DMS53 treated with DMSO at 0.1 percent for 48 hours (cell line): ENCODE results near the gene G0S2.

Source experiments
- DNase-seq: peaks from one replicate; lab custom pipeline; 2025; ENCODE audit not compliant: unreplicated experiment; lab: John Stamatoyannopoulos, UW

Gene G0S2

DNA sequence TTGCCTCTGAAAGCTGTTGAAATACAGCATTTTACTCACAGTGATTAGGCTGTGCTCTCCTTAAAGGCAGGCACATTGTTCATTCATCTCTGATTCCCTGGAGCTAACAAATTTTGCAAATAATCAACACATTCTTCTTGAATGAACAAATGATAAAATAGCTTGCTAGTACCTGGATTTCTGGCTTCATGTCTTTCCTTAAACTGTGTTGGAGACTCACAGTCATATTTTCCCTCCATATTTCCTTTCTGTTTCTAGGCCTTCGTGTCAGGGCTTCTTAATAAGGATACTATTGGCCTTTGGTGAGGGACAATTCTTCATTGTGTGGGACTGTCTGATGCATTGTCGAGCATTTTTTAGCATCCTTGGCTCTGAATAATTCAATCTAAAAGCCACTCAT, 39.1 kb downstream of the G0S2 start:
- no peak for DNase-seq

- DNase-seq: no peak
These were observed 40.1 kb downstream of the G0S2 start for GRCh38 chr1:209715314-209715713.

GRCh38 chr1:209717818-209718217, 42.6 kb downstream of the G0S2 start:
- DNase-seq: no peak

- no peak for DNase-seq
These were observed 45.1 kb downstream of the G0S2 start for GRCh38 chr1:209720326-209720725.

- DNase-seq: no peak
These were observed 45.6 kb downstream of the G0S2 start for GRCh38 chr1:209720826-209721225.

DNA sequence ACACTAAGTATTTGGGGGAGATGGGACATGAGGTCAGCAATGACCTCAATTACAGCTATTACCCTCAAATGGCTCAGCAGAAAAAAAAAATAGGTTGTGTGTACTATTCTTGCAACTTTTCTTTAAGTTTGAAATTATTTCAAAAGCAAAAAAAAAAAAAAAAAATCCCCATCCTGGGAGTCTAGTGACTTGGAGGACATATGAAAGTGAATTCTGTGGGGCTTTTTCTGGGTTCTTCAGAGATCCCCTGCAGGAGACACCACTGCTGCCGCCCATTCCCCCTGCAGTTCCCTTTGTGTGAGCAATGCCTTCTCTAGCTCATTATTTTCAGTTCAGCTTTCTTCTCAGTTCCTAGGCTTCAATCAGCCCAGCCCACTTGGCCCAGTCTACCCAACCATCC, 46.1 kb downstream of the G0S2 start:
- DNase-seq: no peak

DNA sequence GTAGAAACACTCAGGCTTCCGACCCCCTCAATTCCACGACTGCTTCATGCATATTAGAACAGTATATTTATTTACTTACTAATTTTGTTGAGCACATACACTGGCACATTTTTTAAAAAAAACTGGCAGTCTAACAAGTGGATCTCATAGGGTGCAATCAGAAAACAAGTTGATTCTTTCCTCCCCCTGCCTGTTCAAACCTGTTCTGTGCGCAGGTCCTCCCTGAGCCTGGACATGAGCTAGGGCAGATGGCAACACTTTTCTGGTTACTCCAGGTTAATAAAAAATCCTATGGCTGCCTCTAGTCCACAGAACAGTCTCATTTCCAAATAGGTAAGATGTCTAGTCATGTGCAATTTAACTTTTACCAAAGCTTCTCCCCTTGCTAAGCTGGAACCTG, 48.1 kb downstream of the G0S2 start:
- no peak for DNase-seq

DNA sequence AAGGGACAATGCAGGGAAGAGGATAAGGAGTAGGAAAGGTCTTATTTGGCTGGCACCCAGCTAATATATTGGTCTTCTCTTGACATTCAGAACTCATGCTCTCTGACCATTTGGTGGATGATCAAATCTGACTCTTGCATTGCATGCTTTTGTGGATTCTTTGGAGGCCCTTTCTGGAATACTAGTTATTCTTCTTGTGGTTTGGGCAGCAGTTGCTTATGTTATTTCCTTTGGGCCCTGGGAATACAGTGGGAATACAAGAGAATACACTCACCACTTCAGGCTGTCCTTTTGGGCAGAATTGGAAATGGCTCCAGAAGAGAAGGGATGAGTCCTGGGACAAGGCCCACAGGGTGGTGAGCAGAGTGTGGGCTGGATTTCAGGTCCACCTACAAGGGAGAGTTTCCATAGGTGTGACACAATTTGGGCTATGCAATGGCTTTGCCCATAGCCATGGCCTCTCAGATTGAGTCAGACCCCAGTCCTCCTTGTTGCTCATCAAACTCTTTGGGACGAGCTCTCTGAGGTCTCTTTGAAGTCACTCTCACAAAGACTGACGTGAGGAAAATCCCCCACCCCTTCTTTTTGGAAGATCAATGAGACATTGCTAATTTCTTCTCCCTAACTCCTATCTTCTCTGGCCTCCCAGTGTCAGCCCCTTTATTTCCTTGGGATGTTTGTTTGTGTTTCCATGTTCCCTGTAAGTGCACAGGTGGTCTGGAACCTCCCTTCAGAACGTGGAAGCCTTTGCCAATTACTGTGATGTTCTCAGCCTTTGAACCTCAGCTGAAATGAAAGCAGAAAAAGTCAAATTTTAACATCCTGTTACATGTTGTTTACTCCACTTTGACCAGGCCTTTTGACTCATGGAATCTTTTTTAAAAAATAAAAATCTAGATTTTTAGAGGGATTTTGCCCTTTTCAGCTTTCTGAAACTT, 48.8 kb downstream of the G0S2 start:
- no peak for DNase-seq
